Measurements from ENCODE around the gene OR6C2.
"Not testable (repeated sequence)": the region's sequence is repeated elsewhere in the genome, so short reads cannot be mapped to it uniquely, and the experiment has no call there.

Gene OR6C2

GRCh38 chr12:55416961-55417360 is 26.9 kb upstream of the OR6C2 start:
- DNase-seq (ENCODE audit: low read depth, low spot score): no peak
- TF ChIP-seq CTCF (IDR thresholded peaks at IDR 0.05; ENCODE audit: low read depth, low read length): no peak
- no peak overlapping the region for H3K4me3 ChIP-seq (ENCODE audit: low read depth, low read length)
- in situ Hi-C loops (cut with HindIII; ENCODE audit: low sequenced_read_pairs): no loop called here

GRCh38 chr12:55420307-55420962 is 23.4 kb upstream of the OR6C2 start:
- in situ Hi-C loops (cut with HindIII; ENCODE audit: low sequenced_read_pairs): no loop called here
- H3K4me3 ChIP-seq (ENCODE audit: low read depth, low read length): no peak overlapping the region
- no peak for TF ChIP-seq CTCF (IDR thresholded peaks at IDR 0.05; ENCODE audit: low read depth, low read length)
- DNase-seq (ENCODE audit: low read depth, low spot score): no peak

- in situ Hi-C loops (cut with HindIII; ENCODE audit: low sequenced_read_pairs): no loop called here
- TF ChIP-seq CTCF (IDR thresholded peaks at IDR 0.05; ENCODE audit: low read depth, low read length): no peak
- DNase-seq (ENCODE audit: low read depth, low spot score): no peak
- H3K4me3 ChIP-seq (ENCODE audit: low read depth, low read length): no peak within 1 kb of the TSS
These were observed 17.9 kb upstream of the OR6C2 start, which contains the start of gene OR6C76 for GRCh38 chr12:55425954-55426353. Gene OR6C76 (plus strand): TSS chr12:55426254. CDS start chr12:55426254, 0 bp downstream.

- no peak for DNase-seq (ENCODE audit: low read depth, low spot score)
- no peak overlapping the region for H3K4me3 ChIP-seq (ENCODE audit: low read depth, low read length)
- no peak for TF ChIP-seq CTCF (IDR thresholded peaks at IDR 0.05; ENCODE audit: low read depth, low read length)
- in situ Hi-C loops (cut with HindIII; ENCODE audit: low sequenced_read_pairs): no loop called here
These were observed 15.3 kb upstream of the OR6C2 start for GRCh38 chr12:55428331-55429243.

- DNase-seq (ENCODE audit: low read depth, low spot score); in situ Hi-C loops (cut with HindIII; ENCODE audit: low sequenced_read_pairs); H3K4me3 ChIP-seq (ENCODE audit: low read depth, low read length): not testable (repeated sequence)
These were observed 2.6 kb upstream of the OR6C2 start for GRCh38 chr12:55441233-55441632.

- no peak for DNase-seq (ENCODE audit: low read depth, low spot score)
- no peak overlapping the region for H3K4me3 ChIP-seq (ENCODE audit: low read depth, low read length)
- TF ChIP-seq CTCF (IDR thresholded peaks at IDR 0.05; ENCODE audit: low read depth, low read length): no peak
- in situ Hi-C loops (cut with HindIII; ENCODE audit: low sequenced_read_pairs): no loop called here
These were observed 1.5 kb downstream of the OR6C2 start for GRCh38 chr12:55445357-55445756.

GRCh38 chr12:55446326-55446725 is 2.5 kb downstream of the OR6C2 start:
- H3K4me3 ChIP-seq (ENCODE audit: low read depth, low read length): no peak overlapping the region
- DNase-seq (ENCODE audit: low read depth, low spot score): no peak
- in situ Hi-C loops (cut with HindIII; ENCODE audit: low sequenced_read_pairs): no loop called here
- TF ChIP-seq CTCF (IDR thresholded peaks at IDR 0.05; ENCODE audit: low read depth, low read length): no peak
